Measurements from ENCODE around the gene LCN15.
"Not testable (repeated sequence)": the region's sequence is repeated elsewhere in the genome, so short reads cannot be mapped to it uniquely, and the experiment has no call there.

LCN15 gene

GRCh38 chr9:136722093-136722968 is 42.0 kb downstream of the LCN15 start:
- DNase-seq (ENCODE audit: low spot score): no peak

GRCh38 chr9:136721339-136722092 is 42.8 kb downstream of the LCN15 start:
- DNase-seq (ENCODE audit: low spot score): no peak

GRCh38 chr9:136720898-136721338 is 43.4 kb downstream of the LCN15 start:
- no peak for DNase-seq (ENCODE audit: low spot score)

GRCh38 chr9:136720251-136720897 is 43.9 kb downstream of the LCN15 start:
- no peak for DNase-seq (ENCODE audit: low spot score)

- DNase-seq (ENCODE audit: low spot score): no peak
Measured at GRCh38 chr9:136719195-136719880, 45.0 kb downstream of the LCN15 start.

GRCh38 chr9:136718345-136719194 is 45.7 kb downstream of the LCN15 start:
- no peak for DNase-seq (ENCODE audit: low spot score)

GRCh38 chr9:136717399-136717798 is 46.9 kb downstream of the LCN15 start:
- DNase-seq (ENCODE audit: low spot score): no peak

GRCh38 chr9:136714893-136715274 is 49.4 kb downstream of the LCN15 start:
- no peak for DNase-seq (ENCODE audit: low spot score)

GRCh38 chr9:136714096-136714892 is 50.0 kb downstream of the LCN15 start:
- no peak for DNase-seq (ENCODE audit: low spot score)

- no peak for DNase-seq (ENCODE audit: low spot score)
Measured at GRCh38 chr9:136713550-136713949, 50.8 kb downstream of the LCN15 start.

- DNase-seq (ENCODE audit: low spot score): no peak
Measured at GRCh38 chr9:136712690-136713544, 51.4 kb downstream of the LCN15 start.

- DNase-seq (ENCODE audit: low spot score): no peak
Measured at GRCh38 chr9:136711751-136712689, 52.3 kb downstream of the LCN15 start, which contains the start of gene DIPK1B. TSS of gene DIPK1B (plus strand) at chr9:136712572. CDS start at chr9:136712666, 94 bp downstream.

GRCh38 chr9:136711219-136711648 is 53.1 kb downstream of the LCN15 start:
- not testable (repeated sequence) for DNase-seq (ENCODE audit: low spot score)

GRCh38 chr9:136710543-136710942 is 53.8 kb downstream of the LCN15 start:
- no peak for DNase-seq (ENCODE audit: low spot score)
